GM12873 (cell line): ENCODE data around the gene TBCD.
A peak's percentile ranks its signal among the peaks of the same experiment; 100 is the strongest.

ENCODE experiments used
- CTCF ChIP-seq: IDR thresholded peaks from 2 replicates; pipeline ENCODE4 v1.5.1; 2012; ENCODE audit warnings: low read depth, mild to moderate bottlenecking, moderate library complexity, low read length, control low read depth; ENCODE audit not compliant: insufficient read depth; ENCODE audit errors: missing control alignments

Gene TBCD

GRCh38 chr17:82821554-82821953 lies 69.7 kb downstream of the TBCD start:
- TF ChIP-seq CTCF = no peak

GRCh38 chr17:82822281-82822680 lies 70.4 kb downstream of the TBCD start:
- TF ChIP-seq CTCF = no peak

- TF ChIP-seq CTCF = peak; percentile 39
These were observed 71.1 kb downstream of the TBCD start for GRCh38 chr17:82823004-82823403.

GRCh38 chr17:82825540-82826124 lies 73.8 kb downstream of the TBCD start:
- TF ChIP-seq CTCF = no peak

- TF ChIP-seq CTCF = no peak
These were observed 74.3 kb downstream of the TBCD start for GRCh38 chr17:82826211-82826610.

- no peak for TF ChIP-seq CTCF
These were observed 75.1 kb downstream of the TBCD start for GRCh38 chr17:82826956-82827355.

- TF ChIP-seq CTCF = no peak
These were observed 77.1 kb downstream of the TBCD start for GRCh38 chr17:82828875-82829487.
